PC-9 (cell line): ENCODE measurements around the gene STXBP5. TPM values are rescaled to one million over a fixed set of nuclear protein-coding genes. Genes with fewer than 3 reads are reported as not detected.
A peak's percentile ranks its signal among the peaks of the same experiment; 100 is the strongest.

Source experiments
- BruUV-seq: library from RNA; stranded (reverse); fragments of 400-500 nt; replicated peaks from 2 replicates; lab custom pipeline; 2021; lab: Mats Ljungman, UMichigan
- CTCF ChIA-PET: fragments of 300-600 bp; sonication (Branson Sonifier 250); formaldehyde crosslinking; loops from one replicate; lab custom pipeline; 2022; ENCODE audit warnings: antibody characterized with exemption; lab: Charles Lee
- POLR2A ChIA-PET: fragments of 300-600 bp; sonication (Branson Sonifier 250); formaldehyde crosslinking; loops from one replicate; lab custom pipeline; 2022; ENCODE audit warnings: antibody characterized with exemption; ENCODE audit not compliant: unreplicated experiment; lab: Charles Lee
- DNase-seq, 2 experiments: peaks; one replicate each; pipeline versions ENCODE4 v3.0.0 to v3.0.0-alpha.2; 2015 to 2022; ENCODE audit warnings: mixed read lengths in 1 of 2
- H2AFZ ChIP-seq: fragments of 200-600 bp; sonication (generic); 2 replicates; pipeline ENCODE4 v1.8.1; 2017; ENCODE audit warnings: antibody characterized with exemption
- H3F3A ChIP-seq: fragments of 200-600 bp; sonication (generic); 2 replicates; pipeline ENCODE4 v1.8.1; 2017; ENCODE audit warnings: antibody characterized with exemption, mild to moderate bottlenecking, low read depth; ENCODE audit not compliant: insufficient read depth
- H3K27ac ChIP-seq: fragments of 200-600 bp; sonication (generic); 2 replicates; pipeline ENCODE4 v1.6.1; 2016; ENCODE audit warnings: mixed run types
- H3K27me3 ChIP-seq: fragments of 200-600 bp; sonication (generic); 2 replicates; pipeline ENCODE4 v1.6.1; 2016; ENCODE audit warnings: low read depth, mixed run types; ENCODE audit not compliant: insufficient read depth
- H3K36me3 ChIP-seq: fragments of 200-600 bp; sonication (generic); 2 replicates; pipeline ENCODE4 v1.6.1; 2016; ENCODE audit warnings: low read depth, mixed run types
- H3K4me1 ChIP-seq: fragments of 200-600 bp; sonication (generic); replicated peaks from 2 replicates; pipeline ENCODE4 v1.6.1; 2016; ENCODE audit warnings: mixed run types; ENCODE audit not compliant: insufficient read depth
- H3K4me2 ChIP-seq: fragments of 200-600 bp; sonication (generic); 2 replicates; pipeline ENCODE4 v1.6.1; 2017; ENCODE audit warnings: mixed run types
- H3K4me3 ChIP-seq: fragments of 200-600 bp; sonication (generic); 2 replicates; pipeline ENCODE4 v1.6.1; 2016; ENCODE audit warnings: mixed run types
- H3K79me2 ChIP-seq: fragments of 200-600 bp; sonication (generic); 2 replicates; pipeline ENCODE4 v1.6.1; 2017; ENCODE audit warnings: low read depth, mixed run types
- H3K9me2 ChIP-seq: fragments of 200-600 bp; sonication (generic); 2 replicates; pipeline ENCODE4 v1.8.1; 2017; ENCODE audit warnings: mild to moderate bottlenecking; ENCODE audit not compliant: insufficient read depth
- H3K9me3 ChIP-seq: fragments of 200-600 bp; sonication (generic); 2 replicates; pipeline ENCODE4 v1.8.1; 2016; ENCODE audit warnings: low read depth; ENCODE audit not compliant: insufficient read depth
- H4K20me1 ChIP-seq: fragments of 200-600 bp; sonication (generic); 2 replicates; pipeline ENCODE4 v1.8.1; 2017; ENCODE audit not compliant: insufficient read depth
- CTCF ChIP-seq: fragments of 200-600 bp; sonication (generic); conservative IDR thresholded peaks from 2 replicates; pipeline ENCODE4 v1.6.1; 2017; ENCODE audit warnings: mixed run types, antibody characterized with exemption, mild to moderate bottlenecking, moderate library complexity
- EZH2 ChIP-seq: fragments of 200-600 bp; sonication (generic); IDR thresholded peaks from 2 replicates; pipeline ENCODE4 v1.8.0; 2017; ENCODE audit warnings: antibody characterized with exemption, low read depth
- intact Hi-C: fragments of 100-400 bp; cut with micrococcal nuclease; formaldehyde crosslinking; loops from one replicate; pipeline ENCODE4 v1.10.0; 2022; ENCODE audit not compliant: unreplicated experiment
- total RNA-seq: library from RNA; stranded (reverse); gene quantifications from 2 replicates; pipeline ENCODE4 v1.2.3, GENCODE V29; 2021

The STXBP5 gene
- total RNA-seq, 1 experiment from 2014 or later = 4.6 TPM

DNA sequence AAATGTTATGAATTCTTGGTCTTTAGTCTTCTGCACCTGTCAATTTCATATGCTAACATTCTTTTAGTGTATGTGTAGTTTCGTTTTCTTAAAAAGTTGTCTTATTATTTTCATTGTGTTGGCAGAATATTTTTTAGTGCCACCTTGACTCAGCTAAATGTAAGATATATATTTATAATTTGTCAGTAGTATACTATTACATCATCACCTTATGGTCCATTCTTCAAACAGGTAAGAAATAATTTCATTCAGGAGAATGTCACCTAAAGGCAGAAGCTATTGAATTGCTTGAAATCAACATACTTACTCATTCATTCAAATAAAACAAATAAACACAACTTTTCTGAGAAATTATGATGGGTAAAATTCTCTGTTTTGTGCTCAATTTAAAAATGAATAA lies 3.5 kb upstream of the STXBP5 start:
- Histone ChIP-seq H3K9me2 (no peaks in the 10 kb centered on the region), H3K9me3 (no peaks in the 10 kb centered on the region), H4K20me1 (no peaks in the 10 kb centered on the region), H2AFZ (no peak overlapping the region), H3K4me2 (no peak overlapping the region), H3K4me1 (peaks cover 12% of the 10 kb centered on the region), H3F3A (peaks cover 14% of the 10 kb centered on the region), H3K27ac (no peak overlapping the region), H3K4me3 (no peak overlapping the region), H3K79me2 (peaks cover 14% of the 10 kb centered on the region), H3K36me3 (no peaks in the 10 kb centered on the region), H3K27me3 (no peaks in the 10 kb centered on the region)
- BruUV-seq = no TSS peak
- ChIA-PET POLR2A (no interaction called here), CTCF (no interaction called here)
- no peak for DNase-seq
- intact Hi-C loops = no loop called here
- TF ChIP-seq EZH2 (no peak), CTCF (no peak)

GRCh38 chr6:147201885-147202515 lies 2.2 kb upstream of the STXBP5 start:
- H3K36me3 ChIP-seq = no peaks in the 10 kb centered on the region
- H2AFZ ChIP-seq = peak overlapping the region; percentile 97
- H3K4me3 ChIP-seq = peak overlapping the region; percentile 77
- no peaks in the 10 kb centered on the region for H3K27me3 ChIP-seq
- H4K20me1 ChIP-seq = no peaks in the 10 kb centered on the region
- H3K9me2 ChIP-seq = no peaks in the 10 kb centered on the region
- ChIA-PET CTCF (no interaction called here), POLR2A (interaction anchor here (0.7 kb wide), 1 partner anchor 20 kb away, joined by 8 read pairs; no protein-coding TSS in a partner anchor)
- H3F3A ChIP-seq = peaks cover 14% of the 10 kb centered on the region
- H3K4me1 ChIP-seq = peaks cover 23% of the 10 kb centered on the region
- H3K27ac ChIP-seq = peak overlapping the region; percentile 41
- TF ChIP-seq EZH2 (no peak), CTCF (no peak)
- peak; percentile 17 to 57 for DNase-seq
- intact Hi-C loops = loop anchor here (1.0 to 2.0 kb wide), 3 partner anchors 121 to 297 kb away; no protein-coding TSS in a partner anchor
- no TSS peak for BruUV-seq
- peak overlapping the region; percentile 98 for H3K4me2 ChIP-seq
- peaks cover 26% of the 10 kb centered on the region for H3K79me2 ChIP-seq
- H3K9me3 ChIP-seq = no peaks in the 10 kb centered on the region

DNA sequence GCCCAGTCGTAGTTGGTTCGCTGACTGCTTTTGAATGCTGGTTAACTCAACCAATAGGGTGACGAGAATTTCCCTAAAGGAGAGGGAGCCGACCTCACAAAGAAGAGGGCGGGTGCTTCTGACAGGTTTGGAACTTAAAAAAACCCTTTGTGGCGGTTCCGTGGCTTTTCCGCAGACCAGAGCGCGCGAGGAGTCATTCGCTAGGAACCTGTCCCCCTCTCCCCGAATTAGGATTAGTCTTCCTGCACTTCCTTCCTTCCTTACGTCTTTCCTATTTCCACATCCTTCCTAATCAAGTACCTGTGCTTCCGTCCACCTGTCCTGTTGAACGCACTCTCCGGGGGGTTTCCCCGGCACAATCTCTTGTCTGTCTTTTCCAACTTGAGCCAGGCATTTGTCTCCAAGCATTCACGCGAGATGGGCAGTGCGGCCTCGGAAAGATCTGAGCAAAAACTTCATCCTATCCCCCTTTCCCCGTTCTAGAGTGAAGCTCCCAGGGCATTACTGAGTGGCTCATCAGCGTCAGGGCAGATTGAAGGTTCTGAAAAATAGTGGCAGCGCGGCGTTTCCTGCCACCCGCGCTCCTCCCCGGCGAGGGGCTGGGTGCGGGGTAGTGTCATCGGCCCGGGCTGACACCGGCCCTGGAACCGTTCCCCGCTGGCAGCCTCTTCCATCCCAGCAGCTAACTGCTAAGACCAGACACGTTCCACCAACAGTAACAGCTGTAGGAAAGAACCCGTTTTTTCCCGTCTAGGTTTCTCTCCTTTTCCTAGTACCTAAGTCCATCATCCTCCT lies 1.5 kb upstream of the STXBP5 start:
- CTCF ChIA-PET = no interaction called here
- Histone ChIP-seq H3F3A (peaks cover 14% of the 10 kb centered on the region), H4K20me1 (no peaks in the 10 kb centered on the region), H3K27me3 (no peaks in the 10 kb centered on the region), H3K9me3 (no peaks in the 10 kb centered on the region), H3K9me2 (no peaks in the 10 kb centered on the region), H3K4me1 (peaks cover 29% of the 10 kb centered on the region), H2AFZ (peak overlapping the region; percentile 97), H3K4me2 (peak overlapping the region; percentile 98), H3K36me3 (no peaks in the 10 kb centered on the region), H3K27ac (no peak overlapping the region), H3K4me3 (peak overlapping the region; percentile 77), H3K79me2 (peaks cover 33% of the 10 kb centered on the region)
- peak; percentile 63 to 86 for DNase-seq
- intact Hi-C loops = loop anchor here (1.0 to 2.0 kb wide), 3 partner anchors 122 to 297 kb away; no protein-coding TSS in a partner anchor
- POLR2A ChIA-PET = interaction anchor here (0.6 to 0.7 kb wide), 2 partner anchors 20 to 1321 kb away, joined by 3 to 8 read pairs; no protein-coding TSS in a partner anchor
- no peak for TF ChIP-seq EZH2
- TF ChIP-seq CTCF = no peak
- no TSS peak for BruUV-seq
